HG03520 (cell line): Measurements from ENCODE around the gene MYOCD.

Experiments
- ATAC-seq: cut with Tn5 transposase; IDR thresholded peaks from one replicate; pipeline ENCODE4 v1.9.1; 2021; ENCODE audit warnings: mild to moderate bottlenecking, moderate library complexity; ENCODE audit not compliant: unreplicated experiment

The MYOCD gene

DNA sequence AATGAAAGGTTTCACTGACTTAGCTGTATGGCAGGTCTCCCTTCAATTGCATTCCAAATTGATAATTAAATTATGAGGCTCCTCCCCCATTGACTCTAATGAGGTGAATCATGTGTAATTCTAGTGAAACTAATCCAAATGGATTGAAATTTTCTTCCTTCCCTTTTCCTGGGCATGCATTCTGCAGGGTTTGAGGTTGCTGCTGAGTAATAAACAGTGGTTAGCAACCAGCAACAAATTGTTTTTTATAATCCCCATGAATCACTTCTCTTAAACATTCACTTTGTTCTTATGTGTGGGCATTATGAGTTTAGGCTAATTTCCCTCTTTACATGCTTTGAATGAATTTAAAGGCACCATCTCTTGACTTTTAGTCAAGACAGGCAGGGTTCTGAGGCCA lies 43.4 kb downstream of the MYOCD start:
- no peak for ATAC-seq

DNA sequence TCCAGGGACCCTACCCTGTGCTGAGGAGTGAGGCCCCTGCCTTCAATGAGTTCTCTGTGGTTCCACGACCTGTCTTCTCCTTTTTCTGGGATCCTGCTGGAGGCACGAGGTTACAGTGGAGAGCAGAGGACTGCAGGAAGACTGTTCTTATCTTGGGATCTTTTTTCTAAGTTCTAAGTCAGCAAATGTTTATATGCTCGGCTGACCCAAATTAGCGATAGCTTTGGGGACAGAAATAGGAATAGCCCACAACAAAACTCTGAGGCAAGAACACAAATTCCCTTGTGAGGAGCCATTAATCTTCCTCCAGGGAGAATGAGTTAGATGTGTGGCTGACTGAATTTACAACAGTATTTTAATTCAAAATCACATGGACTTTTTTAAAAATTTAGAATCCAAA lies 46.7 kb downstream of the MYOCD start:
- ATAC-seq: no peak

DNA sequence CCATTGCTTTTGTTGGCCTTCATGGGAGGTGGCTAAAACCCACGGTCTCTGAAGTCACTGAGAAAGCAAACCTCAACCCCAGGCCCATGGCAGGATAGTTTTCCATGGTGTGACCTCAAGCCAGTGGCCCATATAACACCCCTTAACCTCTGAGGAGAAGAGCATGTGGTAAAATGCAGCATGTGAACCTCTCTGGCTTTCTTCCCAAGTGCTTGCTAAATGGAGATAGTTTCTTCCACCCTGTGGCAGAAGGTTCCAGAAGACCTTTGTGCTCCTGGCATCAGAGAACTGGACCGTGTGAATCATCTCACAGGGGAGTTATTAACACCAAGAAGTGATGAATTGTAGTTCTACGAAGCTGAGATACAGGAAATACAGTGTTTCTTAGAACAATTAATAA lies 47.3 kb downstream of the MYOCD start:
- no peak for ATAC-seq

DNA sequence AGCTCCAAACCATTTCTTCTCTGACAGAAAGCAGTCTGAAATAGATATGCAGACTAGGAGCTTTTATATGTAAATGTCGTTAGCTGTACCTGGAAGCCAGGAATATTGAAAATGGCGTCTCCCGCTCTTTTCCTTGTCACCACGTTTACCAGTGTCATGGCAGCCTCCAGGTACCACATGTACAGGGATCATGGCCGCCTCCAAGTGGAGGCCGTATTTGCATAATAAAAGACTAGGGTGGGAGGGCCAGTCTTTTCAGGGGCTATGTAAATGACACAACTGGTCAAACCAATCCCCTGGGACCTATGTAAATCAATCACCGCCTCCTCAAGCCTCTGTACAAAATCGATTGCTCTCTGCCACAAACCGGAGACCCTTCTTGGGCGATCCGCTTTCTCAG lies 54.3 kb downstream of the MYOCD start:
- no peak for ATAC-seq

DNA sequence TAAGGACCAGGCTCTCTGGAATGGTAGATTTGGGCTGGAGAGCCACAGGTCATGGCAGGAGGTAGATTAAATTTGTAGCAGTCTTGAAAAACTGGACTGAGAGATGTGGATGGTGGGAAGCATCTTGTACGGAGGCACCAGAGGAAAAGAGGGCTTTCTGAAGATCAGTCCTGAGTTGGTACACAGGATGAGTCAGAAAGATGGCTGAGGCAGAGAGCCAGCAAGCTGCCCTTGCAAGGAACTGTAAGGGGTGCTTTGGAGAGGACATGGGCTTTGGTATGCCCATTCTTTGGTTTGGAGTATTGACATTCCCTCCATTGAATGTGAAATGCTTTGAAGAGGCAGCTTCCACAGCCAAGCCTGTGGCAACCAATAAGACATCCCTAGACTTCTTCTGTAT lies 55.9 kb downstream of the MYOCD start:
- no peak for ATAC-seq

DNA sequence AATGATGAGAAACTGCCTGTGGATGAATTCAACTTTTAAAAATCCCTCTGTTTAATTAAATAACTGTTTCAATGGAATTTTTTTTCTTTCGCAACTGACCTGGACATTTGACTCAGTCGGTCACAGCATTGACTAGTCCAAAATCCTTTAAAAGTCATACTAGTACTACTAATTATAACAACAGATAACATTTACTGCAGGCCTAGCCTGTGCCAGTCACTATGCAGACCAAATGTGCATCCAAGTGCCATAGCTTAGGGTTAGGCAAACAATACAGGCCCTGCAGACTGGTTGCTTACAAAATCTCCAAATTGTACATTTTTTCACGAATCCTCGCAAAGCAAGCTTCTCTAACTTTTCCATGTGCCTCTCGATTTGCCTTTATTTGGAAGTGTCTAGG lies 56.6 kb downstream of the MYOCD start:
- no peak for ATAC-seq

DNA sequence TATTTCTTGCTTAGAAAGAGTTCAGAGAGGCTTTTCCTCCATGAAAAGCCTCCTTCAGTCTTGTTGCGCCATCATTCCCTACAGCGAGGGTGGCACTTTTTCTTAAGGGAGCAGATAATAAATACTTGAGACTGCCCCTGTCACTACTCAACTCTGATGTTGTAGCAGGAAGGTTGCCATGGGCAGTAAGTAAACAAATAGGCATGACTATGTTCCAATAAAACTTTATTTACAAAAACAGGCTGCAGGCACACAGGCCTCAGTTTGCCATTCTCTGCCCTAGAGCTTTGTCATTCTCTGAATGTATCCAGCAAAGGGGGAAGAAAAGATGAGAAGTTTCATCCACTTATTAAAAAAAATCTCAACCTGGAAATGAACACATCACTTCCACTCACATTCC lies 60.4 kb downstream of the MYOCD start:
- no peak for ATAC-seq

DNA sequence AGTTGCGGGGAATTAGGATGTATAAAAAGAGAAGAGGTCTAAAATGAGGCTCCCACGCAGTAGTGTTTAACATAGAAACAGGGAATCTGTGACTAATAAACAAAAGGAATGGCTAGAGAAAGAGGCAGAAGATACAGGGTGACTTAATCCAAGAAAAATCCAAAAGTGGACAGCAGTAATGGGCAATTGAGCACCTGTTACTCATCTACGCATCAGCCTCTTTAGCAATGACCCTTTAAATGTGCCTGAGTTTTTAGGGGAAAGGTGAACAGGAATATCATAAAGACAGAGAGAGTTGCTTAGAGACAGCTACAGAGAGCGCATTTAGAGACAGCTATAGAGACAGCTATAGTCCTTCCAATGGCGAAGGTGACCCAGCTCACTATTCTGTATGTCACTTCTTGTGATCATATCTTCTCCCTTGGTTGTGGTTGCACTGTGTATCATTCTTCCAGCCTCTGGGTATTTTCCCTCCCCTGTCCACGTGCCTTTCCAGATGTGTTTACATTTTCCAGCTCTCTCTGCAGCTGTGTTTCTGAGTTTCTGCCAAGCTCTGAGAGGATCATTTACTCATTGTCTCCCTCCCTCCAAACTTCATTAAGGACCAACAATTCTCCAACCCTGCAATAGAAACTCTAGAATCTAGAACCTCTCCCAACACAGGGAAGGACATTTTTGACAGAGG lies 61.5 kb downstream of the MYOCD start:
- no peak for ATAC-seq

DNA sequence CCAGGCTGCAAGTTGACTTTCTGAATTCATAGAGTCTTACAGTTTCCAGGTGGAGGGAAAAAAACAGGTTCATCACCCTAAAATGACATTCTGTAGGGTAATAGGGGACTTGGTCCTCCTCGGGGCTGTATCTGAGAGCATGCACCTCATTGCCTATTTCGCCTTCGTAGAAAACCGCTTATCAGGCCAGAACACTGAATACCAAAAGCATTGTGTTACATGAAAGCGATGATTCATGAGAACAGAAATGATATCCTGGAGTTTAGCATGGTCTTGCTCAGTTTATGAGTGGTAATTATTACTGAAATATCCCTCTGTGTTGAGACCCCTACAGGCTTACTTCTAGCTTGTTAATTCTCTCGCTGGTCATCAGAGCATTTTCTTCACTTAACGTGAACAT lies 62.2 kb downstream of the MYOCD start:
- ATAC-seq: no peak

DNA sequence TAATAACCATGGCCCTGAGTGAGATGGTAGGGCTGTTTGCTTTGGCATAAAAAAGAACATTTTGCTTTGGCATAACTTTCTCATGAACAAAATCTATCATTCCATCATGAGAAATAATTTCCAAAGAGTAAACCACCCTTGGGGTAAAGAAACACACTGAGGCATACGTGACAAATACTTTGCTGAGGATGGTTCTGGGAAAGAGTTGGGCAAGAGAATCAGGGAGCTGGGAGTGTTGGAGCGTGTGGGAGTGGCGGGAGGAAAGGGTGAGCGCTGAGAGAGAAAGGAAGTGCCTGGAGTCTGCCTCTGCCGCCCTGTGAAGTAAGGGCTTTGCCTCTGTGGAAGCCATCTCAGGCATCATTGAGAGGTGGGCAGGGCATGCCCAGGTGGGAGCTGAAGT lies 63.4 kb downstream of the MYOCD start:
- no peak for ATAC-seq

DNA sequence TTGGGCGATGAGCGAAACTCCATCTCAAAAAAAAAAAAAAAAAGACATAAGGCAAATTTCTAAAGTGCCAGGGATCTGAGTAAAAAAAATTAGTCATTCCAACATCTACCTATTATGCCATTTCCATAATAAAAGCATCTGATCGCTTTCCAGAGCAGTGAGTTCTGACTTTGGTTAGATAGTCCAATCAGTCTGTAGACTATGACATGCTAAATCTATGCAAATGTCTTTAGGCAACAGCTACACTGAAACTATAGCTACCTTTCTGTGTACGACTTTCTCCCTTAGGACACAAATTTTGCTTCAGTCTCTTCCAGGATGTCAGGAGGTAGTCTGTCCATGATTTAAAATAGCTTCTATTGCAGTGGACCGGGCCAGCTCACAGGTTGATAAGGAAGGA lies 64.7 kb downstream of the MYOCD start:
- no peak for ATAC-seq

DNA sequence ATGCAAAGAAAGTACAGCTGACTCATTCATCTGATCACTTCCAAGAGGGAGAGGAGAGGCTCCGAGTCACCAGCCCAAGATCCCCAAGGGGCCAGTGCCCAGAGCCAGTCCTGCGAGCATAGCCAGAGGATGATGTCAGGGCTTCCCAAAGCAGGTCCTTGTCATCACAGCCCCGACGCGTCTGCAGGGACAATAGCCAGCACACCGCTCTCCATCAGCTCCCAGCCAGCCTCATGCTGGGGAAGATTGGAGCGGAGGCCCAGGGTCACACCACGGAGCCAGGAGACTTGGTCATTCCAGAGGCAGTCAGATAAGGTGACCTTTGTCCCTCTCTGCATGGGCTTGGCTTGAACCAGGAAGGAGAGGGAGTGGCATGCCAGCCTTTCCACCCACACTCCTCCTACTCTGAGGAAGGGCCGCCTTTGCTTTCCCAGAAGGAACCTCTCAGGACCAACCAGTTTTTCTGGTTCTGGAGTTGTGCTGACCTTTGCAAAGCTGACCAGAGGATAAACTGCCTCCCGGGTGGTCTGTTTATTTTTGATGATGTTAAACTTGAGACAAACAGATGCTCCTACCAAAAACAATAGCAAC lies 65.3 kb downstream of the MYOCD start:
- ATAC-seq: no peak

DNA sequence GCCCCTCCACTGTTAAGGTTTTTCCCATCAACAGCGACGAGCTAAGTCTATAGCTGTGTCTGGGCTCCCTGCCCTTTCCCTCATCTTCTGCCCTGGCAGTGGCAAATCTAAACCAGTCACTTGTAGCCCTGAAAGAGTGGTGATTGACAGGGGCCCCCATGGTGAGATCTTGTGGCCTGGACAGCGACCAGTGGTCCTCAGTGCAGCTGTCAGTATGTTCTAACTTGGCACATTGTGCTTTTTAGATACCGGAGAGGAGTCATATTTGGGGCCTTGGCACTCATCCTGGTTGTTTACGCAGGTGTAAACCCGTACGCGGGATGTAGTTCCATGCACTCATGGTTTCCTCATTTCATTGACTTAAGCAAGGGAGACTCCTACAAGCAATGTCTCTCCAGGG lies 66.1 kb downstream of the MYOCD start:
- ATAC-seq: no peak

DNA sequence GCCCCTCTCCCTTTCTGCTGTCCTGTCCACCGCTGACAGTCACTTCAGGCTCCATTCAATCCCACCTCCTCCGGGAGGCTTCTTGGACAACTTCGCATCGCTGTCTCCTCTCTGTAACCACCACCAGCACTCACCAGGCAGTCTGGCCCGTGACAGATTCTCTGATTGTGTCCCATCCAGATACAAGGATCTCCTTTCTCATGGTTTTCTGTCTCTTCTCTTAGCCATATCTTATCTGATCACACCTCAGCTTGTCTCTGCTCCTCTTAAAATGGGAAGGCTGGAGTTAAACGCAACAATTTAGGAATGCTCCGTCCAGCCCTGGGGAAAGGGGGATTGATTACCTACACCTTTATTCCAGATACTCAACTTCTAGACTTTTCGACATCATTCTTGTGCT lies 66.7 kb downstream of the MYOCD start:
- no peak for ATAC-seq

DNA sequence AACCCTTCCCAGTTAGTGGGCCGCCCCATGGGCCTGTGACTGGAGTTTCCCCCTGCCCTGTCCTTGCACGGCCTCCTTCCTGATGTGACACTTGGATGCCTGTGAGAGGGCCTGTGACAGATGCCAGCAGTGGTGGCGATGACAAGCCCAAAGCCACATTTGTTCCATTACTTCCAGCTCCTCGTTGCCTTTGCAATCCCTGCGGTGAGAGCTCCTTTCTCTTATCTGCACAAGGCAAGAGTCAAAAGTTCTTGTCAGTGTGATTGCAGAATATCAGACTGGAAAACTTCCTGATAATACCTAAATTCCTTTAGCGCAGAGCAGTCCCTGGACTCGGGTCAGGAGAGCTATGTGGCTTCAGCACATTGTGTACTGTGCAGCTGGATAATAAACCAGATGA lies 69.2 kb downstream of the MYOCD start:
- ATAC-seq: no peak

DNA sequence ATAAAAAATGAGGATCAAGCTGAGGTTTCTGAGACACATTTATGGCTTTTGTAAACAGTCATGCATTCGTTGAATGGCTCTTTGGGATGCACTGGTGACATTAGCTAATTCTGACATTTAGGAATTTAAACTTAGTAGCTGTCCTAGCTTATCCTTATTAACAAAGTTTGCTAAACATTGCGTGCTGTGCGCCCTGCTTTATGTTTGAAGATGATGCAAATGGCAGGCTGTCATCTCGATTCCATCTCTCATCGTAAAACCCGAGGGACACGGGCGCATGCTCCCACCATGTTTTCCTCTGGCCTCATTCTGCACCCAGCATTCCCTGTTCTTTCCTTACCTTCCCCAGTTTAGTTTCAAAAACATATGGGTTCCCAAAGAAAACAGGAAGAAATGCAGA lies 69.8 kb downstream of the MYOCD start:
- ATAC-seq: no peak

DNA sequence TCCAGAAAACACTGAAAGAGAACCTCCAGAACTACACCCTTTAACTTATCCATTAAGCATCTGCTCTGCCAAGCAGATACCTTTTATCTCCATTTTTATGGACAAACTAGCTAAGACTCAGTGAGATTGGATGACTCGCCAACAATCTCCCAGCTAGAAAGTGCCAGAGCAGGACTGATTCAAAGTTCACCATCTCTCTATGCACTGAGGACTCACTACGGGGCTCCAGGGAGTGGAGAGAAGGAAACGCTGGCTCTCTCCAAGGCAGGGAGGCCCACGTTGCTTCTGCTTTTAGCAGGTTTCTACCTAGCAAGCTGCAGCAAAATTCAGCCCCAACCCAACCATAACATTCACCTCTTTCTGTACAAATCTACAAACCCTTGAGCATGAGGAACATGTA lies 70.8 kb downstream of the MYOCD start:
- no peak for ATAC-seq

DNA sequence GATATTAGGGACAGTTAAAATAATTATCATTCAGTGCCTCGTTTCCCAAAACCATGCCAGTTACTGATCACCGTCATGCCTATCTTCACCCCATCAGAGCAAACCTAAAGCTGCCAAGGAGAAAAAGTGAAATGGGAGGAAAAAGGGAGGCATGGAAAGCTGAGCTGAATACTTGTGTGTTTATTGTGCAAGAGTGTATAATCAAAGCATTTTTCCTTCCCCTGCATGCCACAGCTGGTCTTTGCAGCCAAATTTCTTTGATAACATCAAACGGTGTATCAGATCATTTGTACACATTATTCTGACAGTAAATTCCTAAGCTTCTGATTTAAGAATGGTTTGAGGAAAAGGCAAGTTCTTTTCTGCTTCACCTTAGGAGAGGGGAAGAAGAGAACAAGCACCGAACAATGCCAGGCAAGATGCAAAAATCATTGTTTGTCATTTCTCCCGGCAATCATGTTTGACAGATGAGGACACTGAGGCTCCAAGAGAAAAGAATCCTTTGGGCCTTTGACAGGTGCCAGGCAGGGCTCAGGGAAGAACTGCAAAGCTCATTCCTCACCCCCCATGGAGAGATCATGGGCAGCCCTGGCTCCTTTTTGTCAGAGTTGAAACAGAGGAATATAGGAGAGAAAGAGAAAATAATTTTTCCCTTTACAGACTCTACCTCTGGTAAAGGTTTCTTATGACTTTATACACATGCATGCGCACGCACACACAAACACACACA lies 72.2 kb downstream of the MYOCD start:
- ATAC-seq: no peak

DNA sequence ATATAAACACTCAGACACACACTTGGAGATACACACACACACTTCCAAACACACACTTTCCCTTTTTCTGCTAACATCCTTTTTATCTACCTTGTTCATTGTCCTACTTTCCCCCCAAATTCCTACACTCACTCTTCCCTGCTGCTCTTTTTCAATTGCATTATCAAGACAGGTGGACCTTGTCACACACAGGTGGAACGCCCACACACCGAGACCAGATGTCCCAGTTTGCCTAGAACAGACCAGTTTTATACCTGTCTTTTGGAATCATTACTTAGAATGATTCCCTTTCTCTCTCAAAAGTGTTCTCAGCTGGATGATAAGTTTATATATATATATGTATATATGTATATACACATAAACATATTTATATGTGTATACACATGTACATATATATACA lies 72.9 kb downstream of the MYOCD start:
- ATAC-seq: no peak

DNA sequence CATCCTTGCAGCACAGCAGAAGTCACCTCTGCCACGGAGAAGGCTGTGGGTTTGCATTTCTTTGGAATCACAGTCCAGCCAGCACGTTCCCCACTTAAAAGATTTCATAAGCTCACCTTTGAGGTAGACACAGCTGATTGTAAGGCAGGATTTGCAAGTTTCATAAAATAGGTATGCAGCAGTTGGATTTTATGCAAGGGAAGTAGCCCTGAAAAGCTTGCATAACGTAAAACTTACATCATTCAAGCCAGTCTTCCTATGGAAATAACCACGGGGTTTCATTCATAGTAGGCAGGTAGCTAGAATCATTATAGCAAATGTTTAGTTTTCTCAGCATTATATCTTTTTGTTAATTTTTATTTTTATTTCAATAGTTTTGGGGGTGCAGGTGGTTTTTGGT lies 73.8 kb downstream of the MYOCD start:
- ATAC-seq: no peak

DNA sequence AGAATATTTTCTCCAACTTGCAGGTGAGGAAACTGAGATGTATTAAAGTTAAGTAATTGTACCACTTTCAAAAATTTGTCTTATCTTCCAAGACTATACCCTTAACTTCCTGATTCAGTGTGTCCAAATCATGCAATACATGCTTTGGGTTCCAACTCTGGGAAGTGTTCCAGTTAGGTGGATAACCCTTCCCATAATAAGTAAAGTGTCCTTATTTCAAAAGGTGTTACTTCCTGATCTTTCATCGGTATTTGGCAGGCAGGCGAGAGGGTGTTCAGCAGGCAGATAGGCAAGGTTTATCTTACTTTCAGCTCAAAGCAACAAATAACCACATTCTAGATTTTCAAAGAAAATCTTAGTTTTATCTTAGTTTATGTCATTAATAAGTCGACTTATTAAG lies 77.4 kb downstream of the MYOCD start:
- ATAC-seq: no peak

DNA sequence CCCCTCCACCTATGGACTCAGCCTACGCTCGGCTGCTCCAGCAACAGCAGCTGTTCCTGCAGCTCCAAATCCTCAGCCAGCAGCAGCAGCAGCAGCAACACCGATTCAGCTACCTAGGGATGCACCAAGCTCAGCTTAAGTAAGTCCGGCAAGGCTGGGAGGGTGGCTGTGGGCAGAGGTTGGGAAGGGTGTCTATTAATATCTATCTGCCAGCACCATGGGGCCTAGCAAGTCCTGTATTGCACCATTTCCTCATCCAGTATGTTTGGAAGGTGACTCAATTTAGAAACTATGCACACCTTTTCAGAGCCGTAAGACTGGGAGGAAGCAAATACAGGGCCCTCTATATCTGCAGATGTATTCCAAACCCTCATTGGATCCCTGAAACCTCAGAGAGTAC lies 78.6 kb downstream of the MYOCD start:
- ATAC-seq: no peak

DNA sequence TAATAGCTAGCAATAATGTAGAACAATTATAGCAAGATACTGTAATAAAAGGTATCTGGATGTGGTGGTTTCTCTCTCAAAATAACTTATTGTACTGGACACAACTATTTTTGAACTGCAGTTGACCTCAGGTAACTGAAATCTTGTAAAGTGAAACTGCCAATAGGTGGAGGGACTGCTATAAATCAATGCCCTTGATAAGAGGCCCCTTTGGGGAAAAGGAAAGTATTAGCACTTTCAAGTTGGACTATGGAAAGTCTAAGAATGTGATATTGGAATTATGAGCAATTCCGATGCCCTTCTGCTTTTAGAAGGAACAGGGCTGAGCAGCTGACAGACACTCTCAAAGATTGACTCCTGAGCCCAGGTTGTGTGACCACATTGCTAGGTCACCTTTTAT lies 79.1 kb downstream of the MYOCD start:
- ATAC-seq: no peak
